H1 (cell line): ENCODE measurements around the gene BOK. TPM values are rescaled to one million over a fixed set of nuclear protein-coding genes. Genes with fewer than 3 reads are reported as not detected.

Source experiments
- HDAC6 ChIP-seq: IDR thresholded peaks from one replicate; pipeline ENCODE4 v1.7.1; 2012; ENCODE audit warnings: low read depth, mild to moderate bottlenecking, inconsistent platforms, low read length, moderate library complexity
- KDM5A ChIP-seq: fragments of 200-600 bp; IDR thresholded peaks from 2 replicates; pipeline ENCODE4 v1.7.1; 2012; ENCODE audit warnings: mild to moderate bottlenecking, low read length, inconsistent platforms, mixed read lengths
- RAD21 ChIP-seq, 2 experiments: IDR thresholded peaks in 1 of 2; conservative IDR thresholded peaks in 1 of 2; 2 replicates each; pipeline ENCODE4 v1.6.1; 2011; ENCODE audit warnings: low read depth in 2 of 2, low read length in 2 of 2, improper control_type of control experiment in 1 of 2, inconsistent platforms in 1 of 2, mild to moderate bottlenecking in 1 of 2, moderate library complexity in 1 of 2
- SP2 ChIP-seq: IDR thresholded peaks from 2 replicates; pipeline ENCODE4 v1.6.1; 2012; ENCODE audit warnings: mild to moderate bottlenecking, low read length, inconsistent platforms
- polyA plus RNA-seq, 7 experiments: library from polyadenylated mRNA; depleted of rRNA in 3 of 7; stranded (reverse) in 5 of 7; unstranded in 2 of 7; fragments of >200 nt in 5 of 7; fragments of 200-250 nt in 2 of 7; gene quantifications; 1 replicate in 5 of 7; 2 replicates in 1 of 7; 4 replicates in 1 of 7; pipeline versions ENCODE4 v1.2.1 to v1.2.3, GENCODE V29; 2011 to 2013; ENCODE audit warnings: missing spikeins in 2 of 7, mixed read lengths in 2 of 7
- total RNA-seq: library from RNA; stranded (reverse); fragmentation: NEBNext Ultra II Directional; extraction: Animal tissue kit (Norgen Biotek cat#: 25700); gene quantifications from 2 replicates; pipeline ENCODE4 v1.2.1, GENCODE V29; 2021
- TF ChIP-seq, protein P1 (sequence below): IDR thresholded peaks from 2 replicates; pipeline ENCODE4 v1.6.1; 2011; ENCODE audit warnings: low read length, improper control_type of control experiment

The BOK gene
- total and polyA plus RNA-seq, 2 of the 8 experiments (the other 6 are each of a cell fraction or from before 2014, with no cell fraction given) = 33.7 to 37.6 TPM

DNA sequence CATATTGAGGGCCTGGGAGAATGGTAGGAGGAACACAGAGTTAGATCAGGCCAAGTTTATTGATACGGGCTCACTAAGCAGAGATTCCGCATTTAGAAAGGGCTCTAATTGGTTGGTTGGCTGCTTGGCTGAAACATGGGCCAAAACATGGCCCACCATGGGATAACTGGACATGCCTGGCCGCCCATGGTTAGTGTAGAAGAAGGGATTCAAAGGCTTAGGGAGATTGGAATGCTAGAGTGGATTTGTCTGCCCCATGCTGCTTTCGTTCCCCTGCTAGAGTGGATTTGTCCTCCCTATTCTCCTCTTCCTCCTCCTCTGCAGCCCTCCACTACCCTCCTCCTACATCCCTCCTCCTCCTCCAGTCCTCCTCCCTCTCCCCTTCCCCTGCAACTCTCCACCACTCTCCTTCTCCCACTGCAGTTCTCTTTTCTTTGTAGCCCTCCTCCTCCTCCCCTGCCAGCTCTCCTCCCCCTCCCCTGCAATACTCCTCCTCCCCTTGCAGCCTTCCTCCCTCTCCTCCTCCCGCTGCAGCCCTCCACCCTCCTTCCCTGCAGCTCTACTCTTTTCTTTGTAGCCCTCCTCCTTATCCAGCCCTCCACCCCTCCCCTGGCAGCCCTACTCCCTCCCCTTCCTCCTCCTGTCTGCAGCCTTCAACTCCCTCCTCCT, 17.2 kb downstream of the BOK start (continued):
- TF ChIP-seq SP2 (no peak), KDM5A (no peak), RAD21 (IDR thresholded peaks at IDR 0.05 in 1 of 2, conservative IDR thresholded peaks at IDR 0.05 in 1 of 2; ENCODE audit: low read depth in 2 of 2, low read length in 2 of 2) (no peak), HDAC6 (no peak)
- TF ChIP-seq, protein P1, sequence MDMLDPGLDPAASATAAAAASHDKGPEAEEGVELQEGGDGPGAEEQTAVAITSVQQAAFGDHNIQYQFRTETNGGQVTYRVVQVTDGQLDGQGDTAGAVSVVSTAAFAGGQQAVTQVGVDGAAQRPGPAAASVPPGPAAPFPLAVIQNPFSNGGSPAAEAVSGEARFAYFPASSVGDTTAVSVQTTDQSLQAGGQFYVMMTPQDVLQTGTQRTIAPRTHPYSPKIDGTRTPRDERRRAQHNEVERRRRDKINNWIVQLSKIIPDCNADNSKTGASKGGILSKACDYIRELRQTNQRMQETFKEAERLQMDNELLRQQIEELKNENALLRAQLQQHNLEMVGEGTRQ = no peak
